Smooth muscle cell (in vitro differentiated cells): ENCODE data around the gene ADAM11. TPM values are rescaled to one million over a fixed set of nuclear protein-coding genes. Genes with fewer than 3 reads are reported as not detected.

ENCODE experiments used
- DNase-seq: peaks from one replicate; lab custom pipeline; 2025; ENCODE audit not compliant: unreplicated experiment; lab: John Stamatoyannopoulos, UW
- H2AFZ ChIP-seq: fragments of 200-600 bp; sonication (generic); 2 replicates; pipeline ENCODE4 v1.6.0; 2016; ENCODE audit warnings: antibody characterized with exemption, low read depth, mild to moderate bottlenecking
- H3F3A ChIP-seq: fragments of 200-600 bp; sonication (generic); 2 replicates; pipeline ENCODE4 v1.6.0; 2017; ENCODE audit warnings: antibody characterized with exemption, low read depth
- H3K27ac ChIP-seq: fragments of 200-600 bp; sonication (generic); 2 replicates; pipeline ENCODE4 v1.5.1; 2016; ENCODE audit warnings: low read depth, mild to moderate bottlenecking
- H3K27me3 ChIP-seq: fragments of 200-600 bp; sonication (generic); 2 replicates; pipeline ENCODE4 v1.6.1; 2016; ENCODE audit warnings: low read depth, mild to moderate bottlenecking
- H3K36me3 ChIP-seq: fragments of 200-600 bp; sonication (generic); 2 replicates; pipeline ENCODE4 v1.5.1; 2016; ENCODE audit warnings: low read depth
- H3K4me1 ChIP-seq: fragments of 200-600 bp; sonication (generic); 2 replicates; pipeline ENCODE4 v1.5.1; 2016; ENCODE audit warnings: low read depth
- H3K4me2 ChIP-seq: fragments of 200-600 bp; sonication (generic); 2 replicates; pipeline ENCODE4 v1.6.0; 2016; ENCODE audit warnings: mild to moderate bottlenecking
- H3K4me3 ChIP-seq: fragments of 200-600 bp; sonication (generic); 2 replicates; pipeline ENCODE4 v1.5.1; 2016; ENCODE audit warnings: mild to moderate bottlenecking
- H3K79me2 ChIP-seq: fragments of 200-600 bp; sonication (generic); 2 replicates; pipeline ENCODE4 v1.6.0; 2016; ENCODE audit warnings: low read depth, mild to moderate bottlenecking
- H3K9ac ChIP-seq: fragments of 200-600 bp; sonication (generic); 2 replicates; pipeline ENCODE4 v1.6.0; 2016; ENCODE audit warnings: low read depth
- H3K9me3 ChIP-seq: fragments of 200-600 bp; sonication (generic); replicated peaks from 2 replicates; pipeline ENCODE4 v1.5.1; 2016; ENCODE audit warnings: low read depth
- H4K20me1 ChIP-seq: fragments of 200-600 bp; sonication (generic); 2 replicates; pipeline ENCODE4 v1.6.0; 2016; ENCODE audit warnings: low read depth
- CTCF ChIP-seq: fragments of 200-600 bp; sonication (generic); IDR thresholded peaks from 2 replicates; pipeline ENCODE4 v1.5.1; 2017; ENCODE audit warnings: borderline replicate concordance, mild to moderate bottlenecking, antibody characterized with exemption; ENCODE audit not compliant: insufficient read depth, poor library complexity, severe bottlenecking
- WGBS: methylation state at CpG from one replicate; pipeline ENCODE4 v1.1.7; 2016; ENCODE audit warnings: low lambda C conversion rate; 5-methylcytosine and 5-hydroxymethylcytosine counted together
- polyA plus RNA-seq: library from polyadenylated mRNA; unstranded; fragments of >200 nt; fragmentation: Nextera tagmentation; extraction: Ambion mirVana; gene quantifications from 2 replicates; pipeline ENCODE4 v1.2.1, GENCODE V29; 2016
- total RNA-seq: library from RNA; depleted of rRNA; stranded (reverse); fragments of >200 nt; gene quantifications from 2 replicates; pipeline ENCODE4 v1.2.3, GENCODE V29; 2014

Gene ADAM11
- total and polyA plus RNA-seq, 2 experiments from 2014 or later = 0.48 TPM; not detected in 1

- 90% methylated on average over 20 of the region's 20 CpGs for WGBS
- no peak for DNase-seq
- no peak for TF ChIP-seq CTCF
- H3K4me3 ChIP-seq = no peak overlapping the region
- no peaks in the 10 kb centered on the region for H3K9me3 ChIP-seq
- no peak overlapping the region for H2AFZ ChIP-seq
- H3K36me3 ChIP-seq = no peaks in the 10 kb centered on the region
- H3K79me2 ChIP-seq = no peaks in the 10 kb centered on the region
- peaks cover 11% of the 10 kb centered on the region for H3K4me1 ChIP-seq
- H3K27ac ChIP-seq = no peak overlapping the region
- H3F3A ChIP-seq = no peaks in the 10 kb centered on the region
- H3K4me2 ChIP-seq = no peak overlapping the region
- no peak overlapping the region for H3K9ac ChIP-seq
- H4K20me1 ChIP-seq = no peaks in the 10 kb centered on the region
- H3K27me3 ChIP-seq = no peaks in the 10 kb centered on the region
Observed at GRCh38 chr17:44777394-44778348, 18.9 kb downstream of the ADAM11 start.

DNA sequence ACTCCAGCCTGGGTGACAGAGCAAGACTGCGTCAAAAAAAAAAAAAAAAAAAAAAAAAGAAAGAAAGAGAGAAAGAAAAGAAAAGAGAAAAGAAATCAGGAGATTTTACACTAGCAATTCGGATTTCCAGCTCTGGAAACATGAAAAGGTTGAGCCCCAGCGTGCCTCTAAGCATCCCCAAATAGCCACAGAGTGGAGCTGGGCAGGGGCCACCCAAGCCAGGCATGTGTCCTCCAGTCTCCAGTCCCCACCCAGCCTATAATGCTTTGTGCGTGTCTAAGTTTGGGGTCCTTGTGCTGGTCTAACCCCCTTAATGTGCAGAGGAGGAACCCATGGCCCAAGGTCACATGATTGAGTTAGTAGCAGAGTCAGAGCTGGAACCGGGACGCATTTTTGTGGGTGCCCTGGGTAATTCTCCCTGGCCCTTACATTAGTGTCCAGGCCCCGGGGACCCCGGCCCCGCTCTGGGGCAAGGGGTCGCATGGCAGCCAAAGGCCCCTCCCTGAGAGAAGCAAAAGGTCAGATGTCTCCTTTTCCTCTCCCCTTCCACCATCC lies 19.9 kb downstream of the ADAM11 start:
- H3F3A ChIP-seq = no peaks in the 10 kb centered on the region
- 52% methylated on average over 10 of the region's 10 CpGs for WGBS
- H3K4me3 ChIP-seq = no peak overlapping the region
- DNase-seq = no peak
- no peak for TF ChIP-seq CTCF
- no peaks in the 10 kb centered on the region for H4K20me1 ChIP-seq
- no peaks in the 10 kb centered on the region for H3K36me3 ChIP-seq
- no peak overlapping the region for H3K9ac ChIP-seq
- no peaks in the 10 kb centered on the region for H3K79me2 ChIP-seq
- no peaks in the 10 kb centered on the region for H3K27me3 ChIP-seq
- no peaks in the 10 kb centered on the region for H3K9me3 ChIP-seq
- H3K27ac ChIP-seq = no peak overlapping the region
- H2AFZ ChIP-seq = no peak overlapping the region
- peak overlapping the region; percentile 92 for H3K4me2 ChIP-seq
- H3K4me1 ChIP-seq = peaks cover 11% of the 10 kb centered on the region

GRCh38 chr17:44779211-44780025 lies 20.6 kb downstream of the ADAM11 start:
- H4K20me1 ChIP-seq = no peaks in the 10 kb centered on the region
- H3K27me3 ChIP-seq = no peaks in the 10 kb centered on the region
- H3K36me3 ChIP-seq = no peaks in the 10 kb centered on the region
- no peaks in the 10 kb centered on the region for H3K79me2 ChIP-seq
- H3K4me3 ChIP-seq = peak overlapping the region; percentile 53
- H3F3A ChIP-seq = no peaks in the 10 kb centered on the region
- peaks cover 11% of the 10 kb centered on the region for H3K4me1 ChIP-seq
- peak overlapping the region; percentile 91 for H2AFZ ChIP-seq
- DNase-seq = peak; percentile 65
- no peaks in the 10 kb centered on the region for H3K9me3 ChIP-seq
- H3K4me2 ChIP-seq = peak overlapping the region; percentile 92
- H3K27ac ChIP-seq = no peak overlapping the region
- H3K9ac ChIP-seq = peak overlapping the region; percentile 63
- peak; percentile 86 for TF ChIP-seq CTCF
- 30% methylated on average over 34 of the region's 36 CpGs for WGBS
